Right lobe of liver (tissue), 4 donors: ENCODE results near the gene TCL1B.

Source experiments
- CTCF ChIP-seq, 4 donors: fragments of 200-600 bp in 3 of 4; fragments of 450-650 bp in 1 of 4; IDR thresholded peaks; one replicate each; pipeline versions ENCODE4 v1.5.1 to v1.8.0; 2016 to 2022; ENCODE audit warnings: antibody characterized with exemption in 4 of 4, mild to moderate bottlenecking in 2 of 4
- POLR2A ChIP-seq: fragments of 450-650 bp; IDR thresholded peaks from one replicate; pipeline ENCODE4 v1.6.1; 2017; ENCODE audit warnings: antibody characterized with exemption, mild to moderate bottlenecking
- donor health status: DM: no; HTN: no; CAD: no.
- donor health status: DM: no; HTN: no; CAD: no.
- donor health status: DM: no; HTN: yes; CAD: no.

GRCh38 chr14:95699412-95699811, 13.2 kb downstream of the TCL1B start:
- TF ChIP-seq CTCF (IDR thresholded peaks at IDR 0.05) (no peak), POLR2A (no peak)
